Smooth muscle cell (in vitro differentiated cells): ENCODE measurements around the gene NBEA. TPM values are rescaled to one million over a fixed set of nuclear protein-coding genes. Genes with fewer than 3 reads are reported as not detected.
"Not testable (repeated sequence)": the region's sequence is repeated elsewhere in the genome, so short reads cannot be mapped to it uniquely, and the experiment has no call there.

ENCODE experiments used
- DNase-seq: peaks from one replicate; lab custom pipeline; 2025; ENCODE audit not compliant: unreplicated experiment; lab: John Stamatoyannopoulos, UW
- H2AFZ ChIP-seq: fragments of 200-600 bp; sonication (generic); 2 replicates; pipeline ENCODE4 v1.6.0; 2016; ENCODE audit warnings: antibody characterized with exemption, low read depth, mild to moderate bottlenecking
- H3F3A ChIP-seq: fragments of 200-600 bp; sonication (generic); 2 replicates; pipeline ENCODE4 v1.6.0; 2017; ENCODE audit warnings: antibody characterized with exemption, low read depth
- H3K27ac ChIP-seq: fragments of 200-600 bp; sonication (generic); 2 replicates; pipeline ENCODE4 v1.5.1; 2016; ENCODE audit warnings: low read depth, mild to moderate bottlenecking
- H3K27me3 ChIP-seq: fragments of 200-600 bp; sonication (generic); 2 replicates; pipeline ENCODE4 v1.6.1; 2016; ENCODE audit warnings: low read depth, mild to moderate bottlenecking
- H3K36me3 ChIP-seq: fragments of 200-600 bp; sonication (generic); 2 replicates; pipeline ENCODE4 v1.5.1; 2016; ENCODE audit warnings: low read depth
- H3K4me1 ChIP-seq: fragments of 200-600 bp; sonication (generic); 2 replicates; pipeline ENCODE4 v1.5.1; 2016; ENCODE audit warnings: low read depth
- H3K4me2 ChIP-seq: fragments of 200-600 bp; sonication (generic); 2 replicates; pipeline ENCODE4 v1.6.0; 2016; ENCODE audit warnings: mild to moderate bottlenecking
- H3K4me3 ChIP-seq: fragments of 200-600 bp; sonication (generic); 2 replicates; pipeline ENCODE4 v1.5.1; 2016; ENCODE audit warnings: mild to moderate bottlenecking
- H3K79me2 ChIP-seq: fragments of 200-600 bp; sonication (generic); 2 replicates; pipeline ENCODE4 v1.6.0; 2016; ENCODE audit warnings: low read depth, mild to moderate bottlenecking
- H3K9ac ChIP-seq: fragments of 200-600 bp; sonication (generic); 2 replicates; pipeline ENCODE4 v1.6.0; 2016; ENCODE audit warnings: low read depth
- H3K9me3 ChIP-seq: fragments of 200-600 bp; sonication (generic); replicated peaks from 2 replicates; pipeline ENCODE4 v1.5.1; 2016; ENCODE audit warnings: low read depth
- H4K20me1 ChIP-seq: fragments of 200-600 bp; sonication (generic); 2 replicates; pipeline ENCODE4 v1.6.0; 2016; ENCODE audit warnings: low read depth
- WGBS: methylation state at CpG from one replicate; pipeline ENCODE4 v1.1.7; 2016; ENCODE audit warnings: low lambda C conversion rate; 5-methylcytosine and 5-hydroxymethylcytosine counted together
- polyA plus RNA-seq: library from polyadenylated mRNA; unstranded; fragments of >200 nt; fragmentation: Nextera tagmentation; extraction: Ambion mirVana; gene quantifications from 2 replicates; pipeline ENCODE4 v1.2.1, GENCODE V29; 2016
- total RNA-seq: library from RNA; depleted of rRNA; stranded (reverse); fragments of >200 nt; gene quantifications from 2 replicates; pipeline ENCODE4 v1.2.3, GENCODE V29; 2014
- TF ChIP-seq, protein P1 (sequence below): fragments of 200-600 bp; sonication (generic); IDR thresholded peaks from 2 replicates; pipeline ENCODE4 v1.5.1; 2017; ENCODE audit warnings: borderline replicate concordance, mild to moderate bottlenecking, antibody characterized with exemption; ENCODE audit not compliant: insufficient read depth, poor library complexity, severe bottlenecking

Gene NBEA
- total and polyA plus RNA-seq, 2 experiments from 2014 or later: 3.6 to 11.7 TPM

DNA sequence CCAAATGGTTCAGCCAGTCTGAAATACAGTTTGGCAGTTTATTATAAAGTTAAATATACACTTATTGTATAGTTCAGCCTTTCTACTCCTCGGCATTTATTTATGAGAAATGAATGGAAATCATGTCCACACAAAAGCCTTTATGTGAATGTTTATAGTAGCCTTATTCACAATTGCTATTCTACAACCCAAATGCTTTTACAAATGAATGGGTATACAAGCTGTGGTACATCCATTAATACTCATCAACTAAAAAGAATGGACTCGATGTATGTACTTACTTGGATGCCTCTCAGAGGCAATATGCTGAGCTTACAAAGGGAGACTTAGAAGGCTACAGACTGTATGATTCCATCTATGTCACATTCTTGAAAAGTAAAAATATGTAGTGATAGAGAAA, 150.7 kb downstream of the NBEA start:
- Histone ChIP-seq H3K79me2 (no peaks in the 10 kb centered on the region), H3K27me3 (no peaks in the 10 kb centered on the region), H3K36me3 (no peaks in the 10 kb centered on the region), H3K9ac (no peak overlapping the region), H3F3A (no peaks in the 10 kb centered on the region), H4K20me1 (no peaks in the 10 kb centered on the region), H3K9me3 (no peaks in the 10 kb centered on the region), H2AFZ (no peak overlapping the region), H3K4me2 (no peak overlapping the region), H3K4me1 (no peaks in the 10 kb centered on the region), H3K27ac (no peak overlapping the region), H3K4me3 (no peak overlapping the region)
- 95% methylated on average over 2 of the region's 2 CpGs for WGBS
- no peak for DNase-seq
- TF ChIP-seq, protein P1, sequence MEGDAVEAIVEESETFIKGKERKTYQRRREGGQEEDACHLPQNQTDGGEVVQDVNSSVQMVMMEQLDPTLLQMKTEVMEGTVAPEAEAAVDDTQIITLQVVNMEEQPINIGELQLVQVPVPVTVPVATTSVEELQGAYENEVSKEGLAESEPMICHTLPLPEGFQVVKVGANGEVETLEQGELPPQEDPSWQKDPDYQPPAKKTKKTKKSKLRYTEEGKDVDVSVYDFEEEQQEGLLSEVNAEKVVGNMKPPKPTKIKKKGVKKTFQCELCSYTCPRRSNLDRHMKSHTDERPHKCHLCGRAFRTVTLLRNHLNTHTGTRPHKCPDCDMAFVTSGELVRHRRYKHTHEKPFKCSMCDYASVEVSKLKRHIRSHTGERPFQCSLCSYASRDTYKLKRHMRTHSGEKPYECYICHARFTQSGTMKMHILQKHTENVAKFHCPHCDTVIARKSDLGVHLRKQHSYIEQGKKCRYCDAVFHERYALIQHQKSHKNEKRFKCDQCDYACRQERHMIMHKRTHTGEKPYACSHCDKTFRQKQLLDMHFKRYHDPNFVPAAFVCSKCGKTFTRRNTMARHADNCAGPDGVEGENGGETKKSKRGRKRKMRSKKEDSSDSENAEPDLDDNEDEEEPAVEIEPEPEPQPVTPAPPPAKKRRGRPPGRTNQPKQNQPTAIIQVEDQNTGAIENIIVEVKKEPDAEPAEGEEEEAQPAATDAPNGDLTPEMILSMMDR: no peak

DNA sequence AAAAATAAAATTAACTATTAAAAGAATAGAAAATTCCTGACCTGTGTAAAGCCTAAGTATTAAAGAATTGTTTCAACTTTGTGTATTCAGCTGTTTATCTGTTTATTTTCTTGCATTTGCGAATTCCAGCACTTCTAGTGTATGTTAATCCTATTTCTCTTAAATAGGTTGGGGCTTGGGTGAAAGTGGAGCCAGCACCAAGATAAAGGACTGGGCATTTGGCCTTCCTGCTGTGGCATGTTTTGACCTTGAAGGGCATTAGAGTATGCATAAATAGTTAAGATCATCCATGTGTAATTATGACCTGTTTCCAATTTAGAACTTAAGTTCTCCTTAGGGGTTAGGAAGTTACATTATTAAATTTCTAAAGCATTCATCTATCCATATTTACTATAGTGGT, 151.3 kb downstream of the NBEA start:
- TF ChIP-seq, protein P1: no peak
- Histone ChIP-seq H3K4me2 (no peak overlapping the region), H4K20me1 (no peaks in the 10 kb centered on the region), H3F3A (no peaks in the 10 kb centered on the region), H2AFZ (no peak overlapping the region), H3K9ac (no peak overlapping the region), H3K27me3 (no peaks in the 10 kb centered on the region), H3K9me3 (no peaks in the 10 kb centered on the region), H3K36me3 (no peaks in the 10 kb centered on the region), H3K4me3 (no peak overlapping the region), H3K27ac (no peak overlapping the region), H3K4me1 (no peaks in the 10 kb centered on the region), H3K79me2 (no peaks in the 10 kb centered on the region)
- 90% methylated on average over 1 of the region's 1 CpG for WGBS
- DNase-seq: no peak

DNA sequence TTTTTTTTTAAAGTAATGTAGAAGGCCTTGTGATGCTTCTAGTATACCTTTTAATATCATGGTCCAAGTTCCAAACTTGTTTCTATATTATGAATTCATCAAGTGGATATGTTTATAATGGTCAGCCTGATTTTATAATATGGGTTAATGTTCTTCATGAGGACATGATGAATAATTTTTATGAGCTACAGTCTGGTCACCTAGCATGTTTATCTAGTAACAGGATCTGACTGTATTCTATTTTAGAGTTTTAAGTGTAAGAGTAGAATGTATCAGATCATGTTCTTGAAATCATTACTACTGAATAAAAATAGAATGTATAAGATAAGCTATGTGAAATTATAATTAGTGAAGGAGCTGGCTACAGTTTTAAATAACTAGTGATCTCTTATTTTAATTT, 164.7 kb downstream of the NBEA start:
- H3K27me3 ChIP-seq, H3K9me3 ChIP-seq, H3K27ac ChIP-seq: not testable (repeated sequence)

DNA sequence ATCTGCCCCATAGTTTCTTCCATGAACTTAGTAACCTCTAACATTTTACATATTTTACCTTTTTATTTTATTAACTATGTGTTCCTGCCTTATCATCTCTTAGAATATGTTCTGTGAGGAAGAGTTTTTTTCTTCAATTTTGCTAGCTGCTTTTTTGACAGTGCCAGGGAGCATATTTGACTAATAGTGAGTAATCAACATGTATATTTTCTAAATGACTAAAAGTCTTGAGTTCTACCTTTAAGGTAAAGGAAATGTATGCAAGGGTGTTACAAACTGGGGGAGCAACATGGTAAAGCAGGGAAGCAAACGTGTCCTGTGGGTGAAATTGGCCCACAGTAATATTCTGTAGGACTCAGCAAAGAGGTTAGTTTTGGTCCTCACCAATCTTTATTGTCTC, 165.5 kb downstream of the NBEA start:
- 73% methylated on average over 1 of the region's 1 CpG for WGBS

More for the DNA sequence above, 164.7 kb downstream of the NBEA start:
- not testable (repeated sequence) for H3K9ac ChIP-seq, H3K79me2 ChIP-seq, H3K4me1 ChIP-seq, H3K36me3 ChIP-seq, DNase-seq, H4K20me1 ChIP-seq, H3F3A ChIP-seq, H3K4me2 ChIP-seq, H2AFZ ChIP-seq, H3K4me3 ChIP-seq

DNA sequence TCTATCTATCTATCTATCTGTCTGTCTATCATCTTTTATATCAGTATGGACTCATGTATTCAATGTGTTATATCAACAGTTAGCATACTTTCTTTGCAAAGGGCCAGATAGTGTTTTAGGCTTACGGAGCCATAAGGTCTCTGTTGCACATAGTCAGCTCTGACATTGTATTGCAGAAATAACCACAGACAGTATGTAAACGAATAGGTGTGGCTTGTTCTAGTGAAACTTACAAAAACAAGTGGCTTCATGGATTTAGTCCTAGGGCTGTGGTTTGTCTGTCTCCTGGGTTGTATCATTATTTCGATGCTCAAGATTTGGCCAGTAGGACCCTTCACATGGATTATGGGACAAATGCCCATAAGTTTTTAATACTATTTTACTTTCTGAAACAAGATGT, 171.5 kb downstream of the NBEA start:
- H3F3A ChIP-seq, DNase-seq, H2AFZ ChIP-seq, H3K27ac ChIP-seq, H3K4me1 ChIP-seq, H3K4me2 ChIP-seq, H4K20me1 ChIP-seq, H3K27me3 ChIP-seq, H3K9me3 ChIP-seq, H3K36me3 ChIP-seq, H3K79me2 ChIP-seq, H3K9ac ChIP-seq, H3K4me3 ChIP-seq: not testable (repeated sequence)
- 92% methylated on average over 3 of the region's 3 CpGs for WGBS

More for the DNA sequence above, 165.5 kb downstream of the NBEA start:
- no peak overlapping the region for H3K9ac ChIP-seq
- no peaks in the 10 kb centered on the region for H3F3A ChIP-seq
- no peaks in the 10 kb centered on the region for H3K36me3 ChIP-seq
- no peak overlapping the region for H2AFZ ChIP-seq
- no peaks in the 10 kb centered on the region for H3K9me3 ChIP-seq
- no peak overlapping the region for H3K4me2 ChIP-seq
- TF ChIP-seq, protein P1: no peak
- no peaks in the 10 kb centered on the region for H3K79me2 ChIP-seq
- no peak for DNase-seq
- no peaks in the 10 kb centered on the region for H3K27me3 ChIP-seq
- no peak overlapping the region for H3K27ac ChIP-seq
- no peaks in the 10 kb centered on the region for H4K20me1 ChIP-seq
- H3K4me1 ChIP-seq: no peaks in the 10 kb centered on the region
- no peak overlapping the region for H3K4me3 ChIP-seq
